A172 (cell line): Measurements from ENCODE around the gene MPZ. TPM values are rescaled to one million over a fixed set of nuclear protein-coding genes. Genes with fewer than 3 reads are reported as not detected.
"Not testable (repeated sequence)": the region's sequence is repeated elsewhere in the genome, so short reads cannot be mapped to it uniquely, and the experiment has no call there.

ENCODE experiments used
- DNase-seq: peaks from one replicate; pipeline ENCODE4 v3.0.0-alpha.2; 2015; ENCODE audit warnings: low spot score
- total RNA-seq: library from RNA; depleted of rRNA; stranded (reverse); fragments of >200 nt; shearing (Covaris generic); gene quantifications from 2 replicates; pipeline ENCODE4 v1.2.3, GENCODE V29; 2014

The MPZ gene
- total RNA-seq, 1 experiment from 2014 or later = 0.21 TPM

DNA sequence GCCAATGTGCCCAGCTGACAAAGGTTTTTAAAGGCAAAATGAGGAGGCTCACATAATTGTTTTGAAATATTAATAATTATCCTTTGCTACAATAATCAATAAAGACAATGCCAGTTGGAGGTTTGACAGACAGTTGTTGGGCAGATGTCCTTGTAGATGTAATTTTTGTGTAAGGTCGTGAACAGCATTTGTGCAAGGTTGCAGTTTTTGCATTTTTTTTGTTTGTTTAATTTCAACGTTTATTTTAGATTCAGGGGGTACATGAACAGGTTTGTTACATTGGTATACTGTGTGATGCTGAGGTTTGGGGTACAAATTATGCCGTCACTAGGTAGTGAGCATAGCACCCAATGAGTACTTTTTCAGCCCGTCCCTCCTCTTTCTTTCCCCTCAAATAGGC is 9.3 kb downstream of the MPZ start:
- no peak for DNase-seq

GRCh38 chr1:161299347-161299746 is 10.4 kb downstream of the MPZ start:
- no peak for DNase-seq

DNA sequence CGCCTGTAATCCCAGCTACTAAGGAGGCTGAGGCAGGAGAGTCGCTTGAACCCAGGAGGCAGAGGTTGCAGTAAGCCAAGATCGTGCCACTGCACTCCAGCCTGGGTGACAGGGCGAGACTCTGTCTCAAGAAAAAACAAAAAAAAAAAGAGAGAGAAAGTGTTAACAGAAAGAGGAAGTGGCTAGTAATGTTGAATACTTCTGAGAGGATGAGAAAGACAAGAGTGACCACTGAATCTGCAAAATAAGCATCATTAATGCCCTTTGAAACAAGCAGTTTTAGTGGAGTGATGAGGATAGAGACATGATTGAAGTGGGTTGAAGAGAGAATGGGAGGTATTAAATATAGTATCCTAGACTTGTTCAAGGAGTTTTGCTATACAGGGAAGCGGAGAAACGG is 11.7 kb downstream of the MPZ start:
- no peak for DNase-seq

DNA sequence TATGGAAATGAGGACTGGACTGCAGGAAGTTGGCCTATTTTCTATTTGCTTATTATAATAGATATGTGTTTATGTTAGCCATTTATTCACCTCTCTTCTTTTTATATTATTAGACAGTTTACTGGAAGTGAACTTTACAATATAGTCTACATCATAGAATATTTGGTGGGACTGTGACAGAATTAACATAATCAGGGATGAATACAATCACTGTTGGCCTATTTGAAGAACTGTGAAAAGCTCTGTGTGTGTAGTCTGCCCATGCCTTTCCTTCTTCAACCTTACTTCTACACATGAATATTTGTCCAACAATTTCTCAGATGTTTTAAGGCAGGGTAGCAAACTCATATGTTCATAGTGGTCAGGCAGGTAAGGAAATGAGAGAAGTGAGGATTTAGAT is 12.4 kb downstream of the MPZ start:
- no peak for DNase-seq

GRCh38 chr1:161290779-161291178 is 19.0 kb downstream of the MPZ start:
- DNase-seq = no peak

DNA sequence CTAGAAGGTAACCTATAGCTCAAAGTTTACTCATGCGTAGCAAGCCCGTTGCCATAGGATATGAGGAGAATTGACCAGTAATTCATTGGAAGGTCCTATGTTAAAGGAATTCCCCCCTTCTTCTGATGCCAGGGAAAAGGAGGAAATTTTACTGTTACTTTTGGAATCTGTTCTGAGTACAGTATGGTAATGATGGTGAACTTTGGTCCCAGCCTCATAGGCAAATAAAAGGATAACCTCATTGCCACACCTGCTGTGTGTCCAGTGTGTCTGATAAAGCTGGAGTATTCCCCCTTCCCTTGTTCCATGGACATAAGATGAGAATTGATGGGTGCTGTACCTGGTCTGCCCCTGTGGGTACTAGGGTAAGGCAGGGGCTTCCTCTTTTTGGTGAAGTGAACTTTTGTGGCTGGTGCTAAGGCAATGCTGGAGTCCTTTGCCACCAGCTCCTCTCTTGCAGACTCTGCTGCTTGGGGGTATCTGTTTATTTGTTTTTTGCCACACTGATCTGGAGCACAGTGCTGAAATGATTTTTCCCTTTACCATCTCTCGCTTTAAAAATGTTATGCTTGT is 22.2 kb downstream of the MPZ start:
- no peak for DNase-seq

- no peak for DNase-seq
Observed at GRCh38 chr1:161285521-161285920, 24.2 kb downstream of the MPZ start.

GRCh38 chr1:161285113-161285512 is 24.7 kb downstream of the MPZ start:
- DNase-seq = no peak

GRCh38 chr1:161282991-161283390 is 26.8 kb downstream of the MPZ start:
- DNase-seq = no peak

DNA sequence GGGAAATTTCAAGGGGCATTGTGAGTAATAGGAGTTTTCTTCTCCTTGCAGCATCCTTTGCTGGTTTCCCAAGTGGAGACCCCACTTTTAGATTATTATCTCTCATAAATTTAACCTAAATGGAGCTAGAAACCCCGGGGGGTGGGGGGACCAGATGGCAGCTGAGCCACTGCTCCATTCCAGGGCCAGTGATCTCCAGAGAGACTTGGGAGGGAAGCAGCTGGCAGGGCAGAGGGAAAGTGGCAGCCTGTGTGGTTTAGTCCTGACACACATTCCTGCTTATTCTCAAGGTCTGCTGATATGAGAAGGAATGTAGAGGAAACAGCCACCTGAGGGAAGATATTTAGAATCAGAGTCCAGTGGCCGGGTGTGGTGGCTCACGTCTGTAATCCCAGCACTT is 34.9 kb downstream of the MPZ start:
- no peak for DNase-seq

DNA sequence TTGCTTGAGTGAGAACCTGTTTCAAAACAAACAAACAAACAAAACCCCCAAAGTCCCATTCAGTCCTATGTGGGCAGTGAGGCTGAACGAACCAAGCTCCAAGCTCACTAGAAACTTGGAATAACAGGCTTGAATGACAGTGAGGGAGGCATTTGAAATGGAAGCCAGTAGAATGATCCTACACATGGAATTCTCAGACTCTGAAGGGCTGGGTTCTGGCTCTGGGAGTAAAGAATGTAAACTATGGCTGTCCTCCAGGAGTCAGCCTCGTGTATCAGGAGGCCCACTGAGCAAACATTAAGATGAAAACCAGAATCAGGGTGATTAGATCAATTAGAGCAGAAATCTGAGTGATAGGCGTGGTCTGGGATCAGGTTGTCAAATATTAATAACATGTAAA is 36.4 kb downstream of the MPZ start:
- no peak for DNase-seq

DNA sequence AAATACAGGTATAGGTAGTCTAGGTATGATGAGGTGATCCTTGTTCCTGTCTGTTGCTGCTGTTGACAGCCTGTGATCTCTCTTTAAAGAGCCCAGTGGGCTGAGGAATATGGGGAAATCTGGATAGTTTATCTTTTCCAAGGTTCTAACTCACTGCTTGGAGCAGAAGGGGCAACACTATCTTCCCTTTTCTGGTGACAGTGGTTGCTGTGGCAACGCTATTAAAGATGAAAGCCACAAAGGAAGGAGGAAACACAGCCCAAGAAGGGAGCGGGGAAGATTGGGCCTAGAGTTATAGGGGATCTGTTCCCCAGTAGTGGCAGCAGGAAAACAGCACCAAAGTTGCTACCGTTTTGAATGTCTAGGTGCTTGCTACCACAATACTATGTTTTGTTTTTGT is 42.4 kb downstream of the MPZ start:
- no peak for DNase-seq

DNA sequence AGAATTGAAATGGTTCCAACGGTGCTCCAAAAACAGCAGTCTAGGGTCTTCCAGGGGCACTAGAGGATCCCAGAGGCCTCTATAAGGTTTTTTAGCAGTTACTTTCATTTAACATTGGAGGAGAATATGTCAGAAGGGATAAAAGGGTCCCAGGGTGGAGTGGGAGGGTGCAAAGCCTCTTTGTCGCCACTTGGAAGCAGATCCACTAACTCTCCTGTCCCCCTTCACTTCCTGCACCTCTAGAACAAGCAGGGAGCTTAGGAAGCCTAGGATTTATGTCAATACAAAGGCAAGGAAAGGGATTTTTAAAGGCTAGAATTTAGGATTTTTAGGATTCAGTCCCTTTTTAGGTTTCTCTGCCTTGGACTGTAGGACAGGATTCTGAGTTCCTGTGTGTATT is 42.9 kb downstream of the MPZ start:
- DNase-seq = no peak

DNA sequence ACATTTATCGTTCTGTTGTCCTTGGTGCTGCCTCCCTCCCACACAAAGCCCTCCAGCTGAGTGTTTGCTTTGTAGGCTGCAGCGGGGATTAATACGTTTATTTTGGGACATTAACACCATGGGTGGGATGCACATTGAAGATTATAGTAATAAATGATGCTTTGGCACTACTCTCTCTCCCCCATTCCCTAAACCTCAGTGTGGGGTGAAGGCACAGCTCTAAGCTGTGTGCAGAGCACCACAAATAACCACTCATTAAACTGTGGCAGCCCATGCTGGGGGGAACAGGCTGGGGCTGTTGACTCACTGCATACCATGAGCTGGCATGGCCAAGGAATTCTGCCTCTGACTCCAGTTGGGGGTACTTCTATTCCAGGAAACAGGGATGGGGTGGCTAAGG is 43.6 kb downstream of the MPZ start:
- peak; percentile 59 for DNase-seq

DNA sequence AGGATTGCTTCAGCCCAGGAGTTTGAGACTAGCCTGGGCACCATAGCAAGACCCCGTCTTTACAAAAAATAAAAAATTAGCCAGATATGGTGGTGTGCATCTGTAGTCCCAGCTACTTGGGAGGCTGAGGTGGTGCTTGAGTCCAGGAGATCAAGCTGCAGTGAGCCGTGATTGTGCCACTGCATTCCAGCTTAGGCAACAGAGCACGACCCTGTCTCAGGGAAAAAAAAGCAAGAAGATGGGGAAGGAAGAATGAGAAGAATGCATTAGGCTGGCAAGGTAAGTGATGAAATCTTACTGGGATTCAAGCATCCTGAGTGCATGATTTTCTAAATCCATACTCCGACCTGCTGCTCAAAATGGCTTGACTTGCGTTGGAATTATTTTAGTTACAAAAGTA is 44.5 kb downstream of the MPZ start:
- DNase-seq = no peak

- DNase-seq = no peak
Observed at GRCh38 chr1:161261261-161262235, 48.2 kb downstream of the MPZ start.

GRCh38 chr1:161260376-161261260 is 49.1 kb downstream of the MPZ start:
- no peak for DNase-seq

- DNase-seq = no peak
Observed at GRCh38 chr1:161259765-161260164, 50.0 kb downstream of the MPZ start.

DNA sequence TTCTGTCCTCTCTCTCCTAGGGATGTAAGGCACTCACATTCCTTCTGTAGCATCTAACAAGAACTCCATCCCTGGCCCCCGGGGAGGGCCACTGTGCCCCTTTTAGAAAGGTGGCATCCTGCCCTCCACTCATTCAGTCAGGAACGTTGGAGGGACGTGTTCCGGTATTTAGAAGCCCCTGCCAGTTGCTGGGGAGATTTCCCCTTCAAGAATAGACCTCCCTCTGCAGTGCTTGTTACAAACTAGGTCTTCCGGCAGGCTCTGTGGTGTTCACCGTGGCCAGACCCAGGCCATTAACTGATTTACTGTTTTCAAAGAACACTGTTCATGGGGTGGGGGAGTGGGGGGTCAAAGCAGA is 50.4 kb downstream of the MPZ start:
- DNase-seq = no peak

- no peak for DNase-seq
Observed at GRCh38 chr1:161258439-161259344, 51.1 kb downstream of the MPZ start, which contains the start of gene PCP4L1. TSS of gene PCP4L1 (plus strand) at chr1:161258745. CDS start at chr1:161258975, 230 bp downstream.

DNA sequence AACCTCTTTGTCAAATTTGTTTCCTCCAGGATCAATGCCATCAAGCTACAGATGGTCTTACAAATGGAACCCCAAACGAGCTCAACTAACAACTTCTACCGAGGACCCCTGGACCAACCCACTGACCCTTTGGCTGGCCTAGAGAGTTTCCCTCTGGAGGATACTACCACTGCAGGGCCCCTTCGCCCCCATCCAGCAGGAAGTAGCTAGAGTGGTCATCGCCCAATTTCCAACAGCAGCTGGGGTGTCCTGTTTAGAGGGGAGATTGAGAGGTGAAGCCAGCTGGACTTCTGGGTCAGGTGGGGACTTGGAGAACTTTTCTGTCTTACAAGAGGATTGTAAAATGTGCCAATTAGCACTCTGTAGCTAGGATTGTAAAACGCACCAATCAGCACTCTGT is 52.7 kb downstream of the MPZ start:
- DNase-seq = not testable (repeated sequence)
